Vagina (tissue), 2 donors: ENCODE measurements around the gene TJP1. TPM values are rescaled to one million over a fixed set of nuclear protein-coding genes. Genes with fewer than 3 reads are reported as not detected.
"Not testable (repeated sequence)": the region's sequence is repeated elsewhere in the genome, so short reads cannot be mapped to it uniquely, and the experiment has no call there.

Experiments used
- DNase-seq, 2 donors: peaks; one replicate each; pipeline ENCODE4 v3.0.0-alpha.2; 2017; ENCODE audit errors: extremely low spot score in 2 of 2
- H3K27ac ChIP-seq: fragments of 200-600 bp; sonication (generic); one replicate; pipeline ENCODE4 v1.5.1; 2019
- H3K27me3 ChIP-seq: fragments of 200-600 bp; sonication (generic); one replicate; pipeline ENCODE4 v1.5.1; 2019
- H3K36me3 ChIP-seq, 2 donors: fragments of 200-600 bp; sonication (generic); one replicate each; pipeline ENCODE4 v1.5.1; 2017 to 2019
- H3K4me1 ChIP-seq: fragments of 200-600 bp; sonication (generic); one replicate; pipeline ENCODE4 v1.5.1; 2019
- H3K4me3 ChIP-seq, 2 donors: fragments of 200-600 bp; sonication (generic); 1 replicate in 1 of 2; 2 replicates in 1 of 2; pipeline ENCODE4 v1.5.1; 2016 to 2019
- H3K9me3 ChIP-seq: fragments of 200-600 bp; sonication (generic); one replicate; pipeline ENCODE4 v1.5.1; 2019
- POLR2A ChIP-seq, 2 donors: fragments of 450-650 bp; IDR thresholded peaks; one replicate each; pipeline ENCODE4 v1.6.1; 2017; ENCODE audit warnings: antibody characterized with exemption in 2 of 2, mild to moderate bottlenecking in 2 of 2, moderate library complexity in 2 of 2
- POLR2AphosphoS5 ChIP-seq, 2 donors: sonication (generic); formaldehyde crosslinking; IDR thresholded peaks; one replicate each; pipeline ENCODE4 v1.9.0; 2017; ENCODE audit warnings: antibody characterized with exemption in 2 of 2, mild to moderate bottlenecking in 2 of 2, low read depth in 1 of 2; ENCODE audit not compliant: insufficient read depth in 1 of 2
- intact Hi-C: fragments of 100-400 bp; cut with DNase I; formaldehyde crosslinking; loops from one replicate; pipeline ENCODE4 v1.15.1; 2023
- total RNA-seq: library from RNA; depleted of rRNA; stranded (reverse); fragments of >200 nt; gene quantifications from one replicate; pipeline ENCODE4 v1.2.3, GENCODE V29; 2016
- TF ChIP-seq, protein P1 (sequence below), 3 experiments: fragments of 450-650 bp in 2 of 3; fragments of 200-600 bp in 1 of 3; sonication (generic) in 1 of 3; IDR thresholded peaks; one replicate each; pipeline ENCODE4 v1.5.1; 2017 to 2019; ENCODE audit warnings: antibody characterized with exemption in 3 of 3, mild to moderate bottlenecking in 2 of 3, moderate library complexity in 2 of 3

Gene TJP1
- total RNA-seq, 1 donor from 2014 or later: 110 TPM

DNA sequence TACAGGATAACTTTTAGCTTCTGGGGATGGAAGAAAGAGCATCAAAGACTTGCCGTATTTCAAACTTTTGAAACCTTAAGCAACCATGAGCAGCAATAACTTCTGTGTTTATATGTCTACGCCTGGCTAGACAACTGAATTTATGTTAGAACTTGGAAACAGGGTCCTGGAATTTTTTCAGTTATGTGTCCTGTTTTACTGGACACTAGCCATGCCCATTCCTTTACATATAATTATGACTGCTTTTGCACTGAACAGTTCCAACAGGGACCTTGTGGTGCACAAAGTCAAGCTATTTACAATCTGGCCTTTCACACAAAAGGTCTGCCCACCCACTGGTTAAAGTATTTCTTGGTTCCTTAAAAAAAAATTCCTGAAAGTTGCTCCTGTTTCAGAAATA is 37.1 kb downstream of the TJP1 start:
- Histone ChIP-seq H3K27ac (no peak overlapping the region), H3K4me3 (no peak overlapping the region), H3K36me3 (no peaks in the 10 kb centered on the region), H3K9me3 (no peaks in the 10 kb centered on the region), H3K27me3 (no peaks in the 10 kb centered on the region), H3K4me1 (no peaks in the 10 kb centered on the region)
- no peak for DNase-seq
- intact Hi-C loops: no loop called here
- no peak for TF ChIP-seq POLR2AphosphoS5 (IDR thresholded peaks at IDR 0.05; ENCODE audit: insufficient read depth in 1 of 2, low read depth in 1 of 2)
- TF ChIP-seq, protein P1, sequence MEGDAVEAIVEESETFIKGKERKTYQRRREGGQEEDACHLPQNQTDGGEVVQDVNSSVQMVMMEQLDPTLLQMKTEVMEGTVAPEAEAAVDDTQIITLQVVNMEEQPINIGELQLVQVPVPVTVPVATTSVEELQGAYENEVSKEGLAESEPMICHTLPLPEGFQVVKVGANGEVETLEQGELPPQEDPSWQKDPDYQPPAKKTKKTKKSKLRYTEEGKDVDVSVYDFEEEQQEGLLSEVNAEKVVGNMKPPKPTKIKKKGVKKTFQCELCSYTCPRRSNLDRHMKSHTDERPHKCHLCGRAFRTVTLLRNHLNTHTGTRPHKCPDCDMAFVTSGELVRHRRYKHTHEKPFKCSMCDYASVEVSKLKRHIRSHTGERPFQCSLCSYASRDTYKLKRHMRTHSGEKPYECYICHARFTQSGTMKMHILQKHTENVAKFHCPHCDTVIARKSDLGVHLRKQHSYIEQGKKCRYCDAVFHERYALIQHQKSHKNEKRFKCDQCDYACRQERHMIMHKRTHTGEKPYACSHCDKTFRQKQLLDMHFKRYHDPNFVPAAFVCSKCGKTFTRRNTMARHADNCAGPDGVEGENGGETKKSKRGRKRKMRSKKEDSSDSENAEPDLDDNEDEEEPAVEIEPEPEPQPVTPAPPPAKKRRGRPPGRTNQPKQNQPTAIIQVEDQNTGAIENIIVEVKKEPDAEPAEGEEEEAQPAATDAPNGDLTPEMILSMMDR (IDR thresholded peaks at IDR 0.05): no peak
- no peak for TF ChIP-seq POLR2A (IDR thresholded peaks at IDR 0.05)

DNA sequence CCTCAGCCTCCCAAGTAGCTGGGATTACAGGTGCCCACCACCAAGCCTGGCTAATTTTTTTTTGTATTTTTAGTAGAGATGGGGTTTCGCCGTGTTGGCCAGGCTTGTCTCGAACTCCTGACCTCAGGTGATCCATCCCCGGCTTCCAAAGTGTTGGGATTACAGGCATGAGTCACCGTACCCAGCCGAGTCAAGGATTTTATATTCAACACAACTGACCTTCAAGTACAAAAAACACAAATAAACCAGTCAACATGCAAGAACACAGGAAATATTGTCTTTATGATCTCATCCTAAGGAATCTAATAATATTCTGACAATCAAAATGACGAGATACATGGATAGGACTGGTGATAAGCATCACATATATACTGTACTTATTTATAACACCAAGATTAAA is 37.9 kb downstream of the TJP1 start:
- DNase-seq: no peak
- no peaks in the 10 kb centered on the region for H3K27me3 ChIP-seq

DNA sequence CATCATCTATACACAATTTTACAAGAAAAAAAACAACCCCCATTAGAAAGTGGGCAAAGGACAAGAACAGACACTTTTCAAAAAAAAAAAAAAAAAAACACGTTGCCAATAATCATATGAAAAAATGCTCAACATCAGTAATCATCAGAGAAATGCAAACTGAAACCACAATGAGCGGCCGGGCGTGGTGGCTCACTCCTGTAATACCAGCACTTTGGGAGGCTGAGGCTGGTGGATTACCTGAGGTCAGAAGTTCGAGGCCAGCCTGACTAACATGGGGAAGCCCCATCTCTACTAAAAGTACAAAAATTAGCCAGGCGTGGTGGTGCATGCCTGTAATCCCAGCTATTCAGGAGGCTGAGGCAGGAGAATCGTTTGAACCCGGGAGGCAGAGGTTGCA is 39.5 kb downstream of the TJP1 start:
- H3K36me3 ChIP-seq, DNase-seq, H3K4me1 ChIP-seq, intact Hi-C loops, H3K27ac ChIP-seq, H3K9me3 ChIP-seq, H3K27me3 ChIP-seq, H3K4me3 ChIP-seq: not testable (repeated sequence)

More for the DNA sequence above, 37.9 kb downstream of the TJP1 start:
- no peaks in the 10 kb centered on the region for H3K9me3 ChIP-seq
- no peaks in the 10 kb centered on the region for H3K4me1 ChIP-seq
- no peak overlapping the region for H3K4me3 ChIP-seq
- TF ChIP-seq, protein P1 (IDR thresholded peaks at IDR 0.05): no peak
- no peak for TF ChIP-seq POLR2AphosphoS5 (IDR thresholded peaks at IDR 0.05; ENCODE audit: insufficient read depth in 1 of 2, low read depth in 1 of 2)
- TF ChIP-seq POLR2A (IDR thresholded peaks at IDR 0.05): no peak
- no peak overlapping the region for H3K27ac ChIP-seq
- H3K36me3 ChIP-seq: no peaks in the 10 kb centered on the region
- intact Hi-C loops: no loop called here

DNA sequence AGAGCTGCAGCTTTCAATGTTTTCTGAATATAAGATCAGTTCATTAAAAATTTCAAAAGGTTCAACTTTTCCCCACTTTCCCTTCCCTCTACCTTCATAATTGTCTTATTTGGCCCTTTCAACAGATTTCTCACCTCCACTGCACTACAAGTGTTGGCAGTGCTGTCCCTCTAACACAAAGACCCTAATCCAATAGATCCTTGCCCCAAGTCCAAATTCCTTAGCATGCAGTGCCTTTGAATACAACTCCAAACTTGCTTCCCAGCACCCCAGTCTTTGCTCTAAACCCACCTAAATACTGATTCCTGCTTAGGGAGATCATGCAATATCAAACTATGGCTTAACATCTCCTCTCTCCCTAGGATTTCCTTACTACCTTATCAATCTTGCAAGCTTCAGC is 43.9 kb downstream of the TJP1 start:
- Histone ChIP-seq H3K4me3 (no peak overlapping the region), H3K4me1 (peaks cover 11% of the 10 kb centered on the region), H3K36me3 (no peaks in the 10 kb centered on the region), H3K9me3 (no peaks in the 10 kb centered on the region), H3K27me3 (no peaks in the 10 kb centered on the region), H3K27ac (no peak overlapping the region)
- intact Hi-C loops: no loop called here
- TF ChIP-seq POLR2A (IDR thresholded peaks at IDR 0.05): no peak
- TF ChIP-seq POLR2AphosphoS5 (IDR thresholded peaks at IDR 0.05; ENCODE audit: insufficient read depth in 1 of 2, low read depth in 1 of 2): no peak
- TF ChIP-seq, protein P1 (IDR thresholded peaks at IDR 0.05): no peak
- no peak for DNase-seq

DNA sequence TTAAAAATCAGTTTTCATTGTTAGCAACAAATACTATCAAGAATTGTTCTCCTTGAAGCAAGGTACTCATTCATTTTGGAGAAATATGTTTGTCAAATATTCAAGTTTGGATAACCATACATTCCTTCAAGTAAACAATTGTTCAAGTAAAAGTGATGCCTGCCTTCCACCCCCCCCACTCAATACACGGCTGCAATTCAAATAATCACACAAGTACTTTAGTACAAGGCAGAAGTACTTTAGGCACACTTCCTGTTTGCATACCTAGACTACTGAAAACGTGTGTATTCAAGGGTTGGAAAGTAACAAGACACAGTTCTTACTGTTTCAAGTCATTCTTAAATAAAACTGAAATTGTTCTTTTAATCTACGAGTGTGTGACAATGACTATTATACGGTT is 45.4 kb downstream of the TJP1 start:
- no peak for TF ChIP-seq POLR2AphosphoS5 (IDR thresholded peaks at IDR 0.05; ENCODE audit: insufficient read depth in 1 of 2, low read depth in 1 of 2)
- no peak for TF ChIP-seq POLR2A (IDR thresholded peaks at IDR 0.05)
- TF ChIP-seq, protein P1 (IDR thresholded peaks at IDR 0.05): no peak
- DNase-seq: no peak
- H3K27ac ChIP-seq: no peak overlapping the region
- H3K9me3 ChIP-seq: no peaks in the 10 kb centered on the region
- H3K4me1 ChIP-seq: peaks cover 11% of the 10 kb centered on the region
- H3K4me3 ChIP-seq: no peak overlapping the region
- H3K36me3 ChIP-seq: no peaks in the 10 kb centered on the region
- no peaks in the 10 kb centered on the region for H3K27me3 ChIP-seq
- intact Hi-C loops: no loop called here

DNA sequence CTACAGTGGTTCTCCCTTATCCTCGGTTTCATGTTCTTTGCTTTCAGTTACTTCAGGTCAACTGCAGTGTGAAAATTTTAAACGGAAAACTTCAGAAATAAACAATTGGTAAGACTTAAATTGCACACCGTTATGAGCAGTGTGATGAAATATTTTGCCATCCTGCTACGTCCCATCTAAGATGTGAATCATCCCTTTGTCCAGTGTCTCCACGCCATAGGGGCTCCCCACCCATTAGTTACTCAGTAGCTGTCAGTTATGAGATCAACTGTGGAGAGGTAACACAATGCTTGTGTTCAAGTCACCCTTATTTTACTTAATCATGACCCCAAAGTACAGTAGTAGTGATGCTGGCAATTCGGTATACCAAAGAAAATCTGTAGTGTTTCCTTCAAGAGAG is 47.4 kb downstream of the TJP1 start:
- peaks cover 11% of the 10 kb centered on the region for H3K4me1 ChIP-seq
- H3K27me3 ChIP-seq: no peaks in the 10 kb centered on the region
- H3K36me3 ChIP-seq: peaks cover 0 to 6% of the 10 kb centered on the region in 2 donors
- TF ChIP-seq, protein P1 (IDR thresholded peaks at IDR 0.05): no peak
- no peak for TF ChIP-seq POLR2AphosphoS5 (IDR thresholded peaks at IDR 0.05; ENCODE audit: insufficient read depth in 1 of 2, low read depth in 1 of 2)
- no peak for TF ChIP-seq POLR2A (IDR thresholded peaks at IDR 0.05)
- H3K27ac ChIP-seq: no peak overlapping the region
- H3K4me3 ChIP-seq: no peak overlapping the region
- intact Hi-C loops: no loop called here
- DNase-seq: no peak
- H3K9me3 ChIP-seq: no peaks in the 10 kb centered on the region
